OCI-M2 (cell line): ENCODE data around the gene PPARD.
"Not testable (repeated sequence)": the region's sequence is repeated elsewhere in the genome, so short reads cannot be mapped to it uniquely, and the experiment has no call there.

Experiments used
- DNase-seq: peaks from one replicate; lab custom pipeline; 2025; ENCODE audit not compliant: unreplicated experiment; lab: John Stamatoyannopoulos, UW

Gene PPARD

DNA sequence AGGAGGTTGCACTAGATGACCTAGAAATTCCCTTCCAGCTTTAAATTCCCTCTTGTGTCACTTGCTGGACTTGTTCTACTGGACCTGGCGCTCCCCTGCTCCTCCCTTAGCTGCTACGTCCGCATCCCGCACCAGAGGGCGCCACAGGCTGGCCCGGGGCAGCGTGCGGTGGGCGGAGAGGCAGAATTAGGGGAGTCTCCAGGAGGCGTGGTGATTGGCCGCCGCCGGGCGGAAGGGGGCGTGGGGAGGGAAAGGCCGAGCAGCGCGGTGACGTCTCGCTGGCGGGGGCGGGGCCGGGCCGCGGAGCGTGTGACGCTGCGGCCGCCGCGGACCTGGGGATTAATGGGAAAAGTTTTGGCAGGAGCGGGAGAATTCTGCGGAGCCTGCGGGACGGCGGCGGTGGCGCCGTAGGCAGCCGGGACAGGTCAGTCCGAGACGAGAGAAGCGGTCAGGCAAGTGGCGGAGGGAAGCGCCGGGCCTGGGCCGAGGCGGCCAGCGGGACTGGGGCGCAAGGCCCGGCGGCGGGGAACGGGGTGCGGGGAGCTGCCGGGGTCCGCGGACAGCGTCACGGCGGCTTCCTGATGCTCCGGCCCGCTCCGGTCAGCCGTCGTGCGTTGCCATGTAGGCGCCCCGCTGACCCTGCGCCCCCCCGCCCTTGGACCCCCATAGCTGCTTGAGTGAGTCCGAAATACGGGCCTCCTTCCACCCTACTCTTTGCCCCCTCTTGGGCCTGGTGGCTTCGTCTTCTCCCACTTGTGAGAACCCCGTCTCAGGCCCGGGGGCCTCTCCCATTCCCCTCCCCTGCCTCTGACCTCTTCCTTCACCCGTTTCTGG lies at the start of gene PPARD:
Gene PPARD (plus strand): TSS at position 301 of the 834 bp plus-strand sequence. CDS start 68,530 bp downstream, outside the sequence.
- peak; percentile 47 for DNase-seq

GRCh38 chr6:35293681-35294080 lies 48.7 kb upstream of the PPARD start:
- no peak for DNase-seq

DNA sequence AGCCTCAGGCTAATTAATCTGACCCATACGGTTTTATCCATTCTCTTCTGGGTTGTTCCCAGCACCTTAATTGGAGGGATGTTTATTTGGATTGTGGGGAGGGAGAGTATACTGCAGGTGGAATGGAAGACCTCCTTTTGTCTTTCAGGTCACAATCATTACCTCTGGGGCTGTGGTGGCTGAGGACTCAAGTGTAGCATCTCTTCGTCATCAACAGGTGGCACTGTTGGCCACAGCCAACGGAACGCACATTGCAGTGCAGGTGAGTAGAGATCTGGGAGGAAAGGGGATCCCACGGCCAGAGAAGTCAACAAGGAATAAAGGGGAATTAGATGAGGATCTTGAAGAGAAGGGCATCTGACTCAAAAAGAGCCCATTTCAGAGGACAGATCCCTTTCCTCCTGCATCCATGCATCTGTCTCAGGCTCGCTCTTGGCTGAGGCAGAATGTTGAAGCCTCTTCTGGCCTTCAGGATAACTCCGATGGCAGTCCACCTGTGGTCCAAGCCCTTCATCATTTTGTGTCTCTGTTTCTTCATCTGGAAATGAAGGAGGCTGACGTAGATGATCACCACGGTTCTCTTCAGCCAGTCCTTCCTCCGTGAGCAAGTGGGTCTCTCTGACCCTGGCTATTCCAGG lies 47.9 kb upstream of the PPARD start:
- DNase-seq: no peak

GRCh38 chr6:35295036-35295435 lies 47.3 kb upstream of the PPARD start:
- no peak for DNase-seq

DNA sequence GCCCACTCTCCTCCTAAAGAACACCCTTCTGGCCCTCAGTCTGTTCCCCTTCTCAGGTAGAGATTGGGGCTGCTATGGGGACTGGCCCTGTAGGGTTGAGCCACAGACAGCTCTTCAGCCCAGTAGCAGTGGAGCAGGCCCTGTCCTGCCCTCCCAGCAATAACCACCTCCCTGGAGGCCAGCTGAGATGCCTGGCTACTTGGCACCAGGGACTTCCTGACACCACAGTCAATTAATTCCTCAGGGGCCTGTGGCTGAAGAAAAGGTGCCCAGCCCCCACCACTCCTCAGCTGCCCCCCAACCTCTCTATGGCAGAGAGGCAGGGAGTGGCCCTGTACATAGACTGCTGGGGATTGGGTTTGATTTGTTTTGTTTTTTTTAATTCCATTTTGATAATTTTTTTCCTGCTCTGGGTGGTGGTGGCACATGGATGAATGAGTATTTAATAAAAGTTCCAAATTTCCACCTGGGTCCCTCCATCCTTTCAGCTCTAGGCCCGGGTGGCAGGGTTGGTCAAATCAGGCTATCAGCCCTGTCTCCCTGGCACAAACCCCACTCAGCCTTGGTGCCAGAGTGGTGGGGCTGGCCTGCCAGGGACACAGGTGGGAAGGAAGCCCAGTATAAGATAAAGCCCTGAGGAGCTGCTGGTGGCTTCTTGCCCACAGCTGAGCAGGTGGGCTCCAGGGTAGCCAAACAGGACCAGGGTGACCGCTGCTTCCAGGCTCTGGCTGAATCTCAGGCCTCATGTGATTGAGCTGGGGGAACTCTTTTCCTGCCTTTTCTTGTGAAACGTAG lies 46.6 kb upstream of the PPARD start:
- DNase-seq: no peak

DNA sequence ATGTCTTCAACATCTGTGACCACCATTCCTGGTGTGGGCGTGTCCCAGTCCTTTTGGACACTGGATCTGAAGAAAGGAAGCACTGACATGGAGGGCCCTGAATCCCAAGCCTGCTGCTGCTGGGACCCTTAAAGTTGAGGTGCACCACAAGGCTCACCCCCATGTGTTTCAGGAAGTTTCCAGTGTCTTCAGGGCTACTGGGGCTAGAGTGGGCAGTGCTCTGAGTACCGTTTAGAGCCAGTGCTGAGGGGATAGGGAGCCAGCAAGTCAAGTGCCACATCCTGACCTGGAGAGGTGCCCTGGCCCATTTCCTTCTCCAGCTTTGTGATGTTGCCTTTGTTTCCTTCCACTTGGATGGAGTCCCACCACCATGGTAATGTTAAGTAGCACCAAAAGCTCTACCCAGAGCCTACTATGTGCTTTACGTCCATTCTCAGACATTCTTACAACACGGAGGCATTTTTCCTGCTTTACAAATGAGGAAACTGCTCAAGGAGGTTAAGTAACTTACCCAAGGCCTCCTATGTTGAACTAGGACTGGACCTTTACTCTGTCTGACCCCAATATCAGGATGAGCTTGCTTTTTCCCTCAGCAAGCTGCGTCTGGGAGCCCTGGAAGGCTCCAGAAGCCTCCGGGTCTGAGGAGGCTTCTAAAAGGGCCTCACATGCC lies 45.3 kb upstream of the PPARD start:
- DNase-seq: no peak

DNA sequence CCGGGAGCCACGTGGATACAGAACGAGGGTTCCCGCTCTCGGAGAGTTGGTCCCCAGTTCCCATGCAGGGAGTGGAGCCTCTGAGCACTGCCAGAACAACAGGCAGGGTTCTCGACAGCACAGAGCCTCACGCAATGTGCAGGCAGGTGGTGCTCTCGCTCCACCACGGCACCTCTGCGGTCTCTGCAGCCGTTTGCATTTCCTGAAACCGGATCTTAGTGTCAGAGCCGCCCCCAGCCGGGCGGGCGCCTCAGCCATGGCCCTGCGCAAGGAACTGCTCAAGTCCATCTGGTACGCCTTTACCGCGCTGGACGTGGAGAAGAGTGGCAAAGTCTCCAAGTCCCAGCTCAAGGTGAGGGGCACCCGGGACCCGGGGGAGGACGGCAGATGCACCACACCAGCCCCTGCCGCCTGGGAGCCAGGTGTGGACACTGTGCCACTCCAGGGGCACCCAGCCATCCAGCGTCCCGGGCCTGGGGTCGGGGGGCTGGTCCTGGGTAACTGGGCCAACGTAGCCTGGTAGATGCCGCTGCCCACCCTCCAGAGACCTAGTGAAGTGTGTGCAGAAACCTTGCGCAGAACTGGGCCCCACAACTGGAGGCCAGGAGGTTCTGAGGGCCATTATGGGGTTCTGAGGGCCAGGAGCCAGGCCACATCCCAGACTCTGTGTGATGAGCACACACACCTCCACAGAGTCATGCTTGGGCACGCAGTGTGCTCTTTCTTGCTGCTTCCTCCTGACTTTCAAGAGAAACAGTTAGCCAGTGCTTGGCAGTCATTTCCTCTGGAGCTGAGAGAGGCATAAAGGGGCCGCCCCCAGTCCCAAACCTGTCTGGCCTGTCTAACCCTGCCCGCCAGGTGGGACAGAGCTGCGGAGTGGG lies 44.5 kb upstream of the PPARD start, which contains the start of gene DEF6:
Gene DEF6 (plus strand): TSS at position 218 of the 881 bp plus-strand sequence. CDS start 39 bp downstream, at position 257.
- peak; percentile 74 for DNase-seq

DNA sequence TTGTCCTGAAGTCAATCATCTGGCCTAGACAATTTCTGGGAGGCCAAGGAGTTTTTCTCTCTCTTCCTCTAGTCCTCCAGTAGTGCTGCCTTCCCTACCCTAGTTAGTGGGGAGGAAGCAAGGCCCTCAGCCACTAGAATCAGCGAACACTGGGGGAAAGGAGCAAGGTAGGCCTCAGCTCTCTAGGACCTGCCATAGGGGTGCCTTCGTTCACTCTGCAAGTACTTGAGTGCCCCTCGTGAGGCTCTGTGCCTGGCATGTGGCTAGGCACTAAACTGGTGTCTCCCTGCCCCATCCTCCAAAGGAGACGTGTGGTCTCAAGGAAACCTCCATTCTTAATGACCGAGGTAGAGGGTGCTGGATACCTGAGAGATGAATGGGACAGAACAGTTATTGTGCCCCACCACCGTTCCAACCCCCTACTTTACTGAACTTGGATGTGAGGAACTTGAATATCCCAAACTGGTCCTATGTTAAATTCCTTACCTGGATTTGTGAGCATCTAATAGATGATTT lies 43.7 kb upstream of the PPARD start:
- DNase-seq: no peak

DNA sequence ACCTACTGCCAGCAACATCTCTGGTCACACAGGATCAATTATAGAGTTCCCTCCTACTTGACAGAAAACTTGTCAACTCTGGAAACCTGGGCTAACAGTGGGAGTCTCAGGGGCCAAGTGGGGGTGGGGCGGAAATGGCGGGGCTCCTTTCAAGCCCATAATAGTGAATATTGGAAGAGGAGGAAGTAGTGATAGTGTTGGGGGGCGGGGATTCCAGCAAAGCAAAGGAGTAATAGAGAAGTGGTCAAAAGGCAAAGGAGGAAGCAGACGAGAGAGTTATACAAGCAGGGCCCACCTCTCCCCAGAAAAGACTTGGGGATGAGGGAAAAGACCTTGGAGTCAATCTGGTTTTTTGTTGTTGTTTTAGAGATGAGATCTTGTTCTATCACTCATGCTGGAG lies 42.7 kb upstream of the PPARD start:
- DNase-seq: no peak

DNA sequence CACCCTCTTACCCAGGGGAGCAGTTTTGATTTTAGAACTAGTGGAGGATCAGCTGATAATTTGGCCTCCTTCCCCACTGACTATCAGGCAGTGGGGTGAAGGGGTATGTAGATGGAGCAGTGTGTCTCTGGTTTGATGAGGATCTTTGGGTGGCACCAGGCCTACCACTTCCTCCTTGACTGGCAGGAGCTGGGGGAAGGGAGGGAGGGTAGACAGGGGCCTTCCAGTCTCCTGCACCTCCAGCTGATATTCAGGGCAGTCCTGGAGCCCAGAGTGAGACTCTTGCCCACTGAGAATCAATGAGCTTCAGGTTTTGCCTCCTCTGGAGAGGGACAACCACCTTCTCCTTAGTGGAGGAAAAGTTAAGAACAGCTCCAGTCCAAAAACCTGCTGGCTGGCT lies 41.5 kb upstream of the PPARD start:
- DNase-seq: no peak

- DNase-seq: no peak
Observed at GRCh38 chr6:35302604-35303241, 39.6 kb upstream of the PPARD start.

GRCh38 chr6:35304299-35304698 lies 38.1 kb upstream of the PPARD start:
- DNase-seq: no peak

DNA sequence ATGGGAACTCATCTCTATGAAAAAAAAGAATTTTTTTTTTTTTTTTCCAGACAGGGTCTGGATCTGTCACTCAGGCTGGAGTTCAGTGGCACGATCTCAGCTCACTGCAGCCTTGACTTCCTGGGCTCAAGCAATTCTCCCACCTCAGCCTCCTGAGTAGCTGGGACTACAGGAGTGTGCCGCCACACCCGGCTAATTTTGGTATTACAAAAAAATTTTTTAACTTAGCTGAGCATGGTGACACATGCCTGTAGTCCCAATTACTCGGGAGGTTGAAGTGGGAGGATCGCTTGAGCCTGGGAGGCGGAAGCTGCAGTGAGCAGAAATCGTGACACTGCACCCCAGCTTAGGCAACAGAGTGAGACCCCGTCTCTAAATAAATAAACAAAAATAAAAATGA lies 37.2 kb upstream of the PPARD start:
- DNase-seq: no peak

DNA sequence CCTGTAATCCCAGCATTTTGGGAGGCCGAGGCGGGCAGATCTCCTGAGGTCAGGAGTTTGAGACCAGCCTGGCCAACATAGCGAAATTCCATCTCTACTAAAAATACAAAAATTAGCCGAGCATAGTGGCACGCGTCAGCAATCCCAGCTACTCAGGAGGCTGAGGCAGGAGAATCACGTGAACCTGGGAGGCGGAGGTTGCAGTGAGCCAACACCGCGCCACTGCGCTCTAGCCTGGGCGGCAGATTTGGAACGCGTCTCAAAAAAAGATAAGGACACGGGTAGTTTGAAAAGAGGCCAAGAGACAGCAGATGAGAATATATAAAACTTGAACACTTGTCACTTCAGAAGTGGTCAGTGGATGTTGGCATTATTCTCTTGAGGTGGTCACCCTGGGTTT lies 35.2 kb upstream of the PPARD start:
- not testable (repeated sequence) for DNase-seq

DNA sequence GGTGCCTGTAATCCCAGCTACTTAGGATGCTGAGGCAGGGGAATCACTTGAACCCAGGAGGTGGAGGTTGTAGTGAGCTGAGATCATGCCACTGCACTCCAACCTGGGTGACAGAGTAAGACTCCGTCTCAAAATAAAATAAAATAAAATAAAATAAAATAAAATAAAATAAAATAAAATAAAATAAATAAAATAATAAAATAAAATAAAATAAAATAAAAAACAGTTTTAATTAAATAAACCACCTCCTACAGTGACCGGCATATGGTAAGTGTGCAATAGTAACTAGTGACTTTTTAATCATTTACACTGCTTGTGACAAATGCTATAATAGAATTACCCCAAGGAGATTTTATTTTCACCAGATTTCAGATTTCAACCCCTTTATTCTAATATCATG lies 33.8 kb upstream of the PPARD start:
- DNase-seq: not testable (repeated sequence)

- DNase-seq: no peak
Observed at GRCh38 chr6:35309611-35310264, 32.6 kb upstream of the PPARD start.

DNA sequence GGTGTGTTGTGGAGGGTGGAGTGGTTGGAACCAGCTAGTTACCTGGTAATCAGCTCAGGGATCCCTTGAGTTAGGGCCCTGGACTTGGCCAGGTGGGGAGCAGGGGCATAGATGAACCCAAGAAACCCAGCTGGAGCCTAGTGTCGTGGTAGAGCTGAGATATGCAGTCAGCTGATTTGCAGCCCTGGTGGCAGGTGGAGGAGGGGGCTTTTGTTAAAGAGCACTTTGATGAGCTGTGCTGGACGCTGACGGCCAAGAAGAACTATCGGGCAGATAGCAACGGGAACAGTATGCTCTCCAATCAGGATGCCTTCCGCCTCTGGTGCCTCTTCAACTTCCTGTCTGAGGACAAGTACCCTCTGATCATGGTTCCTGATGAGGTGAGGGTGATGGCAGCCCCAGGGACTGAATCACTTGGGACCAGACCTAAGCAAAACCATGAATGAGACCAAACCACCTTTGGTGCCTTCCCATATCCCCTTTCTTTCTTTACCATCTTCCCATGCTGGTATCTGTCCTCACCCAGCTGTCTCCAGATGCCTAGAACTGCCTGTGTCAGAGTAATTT lies 32.0 kb upstream of the PPARD start:
- no peak for DNase-seq

DNA sequence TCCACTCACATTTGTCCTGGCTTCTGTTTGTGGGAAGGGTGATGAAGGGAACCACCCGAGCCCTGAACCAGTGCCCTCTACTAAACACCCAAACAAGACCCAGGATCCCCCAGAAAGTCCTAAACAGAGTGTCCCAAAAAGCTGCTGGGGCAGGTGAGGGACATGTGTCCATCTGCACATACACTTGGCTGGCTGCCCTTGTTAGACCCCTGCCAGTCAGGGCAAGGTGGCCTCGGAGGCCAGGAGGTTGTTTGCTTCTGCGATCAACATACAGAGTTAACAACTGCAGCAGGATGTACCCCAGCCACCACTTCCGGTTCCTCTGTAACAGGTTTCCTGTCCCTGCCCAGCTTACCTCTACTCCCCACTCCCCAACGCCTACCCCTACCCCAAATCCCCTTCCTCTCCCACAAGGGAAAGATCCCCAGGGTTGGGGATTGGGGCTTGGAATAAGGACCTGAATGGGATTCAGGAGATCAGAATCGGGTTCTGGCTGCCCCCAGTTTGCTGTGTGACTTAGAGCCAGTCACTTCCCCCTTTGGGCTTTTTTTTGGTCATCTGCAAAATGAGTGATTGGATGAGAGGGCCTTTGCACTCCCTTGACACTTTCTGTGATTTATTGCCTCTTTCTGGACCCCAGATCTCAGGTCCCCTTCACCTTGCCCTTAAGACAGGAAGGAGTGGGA lies 30.8 kb upstream of the PPARD start:
- no peak for DNase-seq
